ENCODE results near the gene TMEM181.

DNA sequence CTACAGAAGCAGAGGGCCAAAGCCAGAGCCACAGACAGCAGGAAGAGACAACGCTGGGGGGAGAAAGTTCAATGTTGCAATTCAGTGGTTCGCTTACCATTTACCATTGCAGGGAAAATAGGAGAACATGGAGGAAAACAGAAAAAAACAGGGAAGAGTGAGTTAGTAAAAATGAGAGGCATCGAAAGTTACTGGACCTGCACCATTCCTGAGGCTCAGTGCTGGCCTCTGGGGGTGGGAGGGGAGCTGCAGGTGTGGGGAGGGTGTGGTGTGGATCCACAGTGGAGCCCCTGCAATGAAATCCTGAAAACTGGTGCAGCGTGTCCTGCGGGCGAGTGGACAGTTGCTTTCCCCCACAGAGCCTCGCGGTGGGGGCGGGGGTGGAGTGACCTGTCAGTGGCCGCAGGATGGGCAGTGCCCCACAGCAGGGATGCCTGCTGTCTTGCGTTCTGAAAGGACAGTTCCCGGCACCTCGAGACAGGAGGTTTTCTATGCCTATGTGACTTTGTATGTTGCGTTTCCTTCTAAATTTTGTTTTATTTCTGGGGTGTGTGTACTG is 5.7 kb downstream of the TMEM181 start:
- TF ChIP-seq CTCF (IDR thresholded peaks at IDR 0.05) (no peak), EZH2 (IDR thresholded peaks at IDR 0.05; ENCODE audit: borderline replicate concordance, insufficient read depth, low read depth, low read length, poor library complexity, severe bottlenecking) (no peak)
